Neural progenitor cell (in vitro differentiated cells): ENCODE data around the gene CORO7.

Experiments
- EZH2 ChIP-seq: fragments of 200-600 bp; sonication (generic); IDR thresholded peaks from 2 replicates; pipeline ENCODE4 v1.6.1; 2017; ENCODE audit warnings: antibody characterized with exemption, mild to moderate bottlenecking, moderate library complexity
- TF ChIP-seq, protein P1 (sequence below): fragments of 200-600 bp; sonication (generic); IDR thresholded peaks from 2 replicates; pipeline ENCODE4 v1.5.1; 2017; ENCODE audit warnings: antibody characterized with exemption, mild to moderate bottlenecking

GRCh38 chr16:4390266-4391260, 25.8 kb downstream of the CORO7 start:
- no peak for TF ChIP-seq EZH2
- TF ChIP-seq, protein P1, sequence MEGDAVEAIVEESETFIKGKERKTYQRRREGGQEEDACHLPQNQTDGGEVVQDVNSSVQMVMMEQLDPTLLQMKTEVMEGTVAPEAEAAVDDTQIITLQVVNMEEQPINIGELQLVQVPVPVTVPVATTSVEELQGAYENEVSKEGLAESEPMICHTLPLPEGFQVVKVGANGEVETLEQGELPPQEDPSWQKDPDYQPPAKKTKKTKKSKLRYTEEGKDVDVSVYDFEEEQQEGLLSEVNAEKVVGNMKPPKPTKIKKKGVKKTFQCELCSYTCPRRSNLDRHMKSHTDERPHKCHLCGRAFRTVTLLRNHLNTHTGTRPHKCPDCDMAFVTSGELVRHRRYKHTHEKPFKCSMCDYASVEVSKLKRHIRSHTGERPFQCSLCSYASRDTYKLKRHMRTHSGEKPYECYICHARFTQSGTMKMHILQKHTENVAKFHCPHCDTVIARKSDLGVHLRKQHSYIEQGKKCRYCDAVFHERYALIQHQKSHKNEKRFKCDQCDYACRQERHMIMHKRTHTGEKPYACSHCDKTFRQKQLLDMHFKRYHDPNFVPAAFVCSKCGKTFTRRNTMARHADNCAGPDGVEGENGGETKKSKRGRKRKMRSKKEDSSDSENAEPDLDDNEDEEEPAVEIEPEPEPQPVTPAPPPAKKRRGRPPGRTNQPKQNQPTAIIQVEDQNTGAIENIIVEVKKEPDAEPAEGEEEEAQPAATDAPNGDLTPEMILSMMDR: peak; percentile 30
